H1 (cell line): Measurements from ENCODE around the gene RRP1B. TPM values are rescaled to one million over a fixed set of nuclear protein-coding genes. Genes with fewer than 3 reads are reported as not detected.
"Not testable (repeated sequence)": the region's sequence is repeated elsewhere in the genome, so short reads cannot be mapped to it uniquely, and the experiment has no call there.

Experiments
- CTCF ChIA-PET: fragments of 300-600 bp; sonication (Branson Sonifier 250); formaldehyde crosslinking; loops from one replicate; lab custom pipeline; 2021; ENCODE audit not compliant: partially characterized antibody; lab: Charles Lee
- POLR2A ChIA-PET: fragments of 300-600 bp; sonication (Branson Sonifier 250); formaldehyde crosslinking; loops from one replicate; lab custom pipeline; 2021; ENCODE audit warnings: inconsistent platforms; ENCODE audit not compliant: partially characterized antibody; lab: Charles Lee
- DNase-seq, 2 experiments: peaks; one replicate each; pipeline versions ENCODE4 v3.0.0 to v3.0.0-alpha.2; 2010 to 2022; ENCODE audit warnings: low spot score in 2 of 2, low read depth in 1 of 2, mixed read lengths in 1 of 2
- FAIRE-seq: peaks from 2 replicates; lab custom pipeline; 2011; peaks lifted over from hg19 to GRCh38; lab: Jason Lieb, UNC
- H2AFZ ChIP-seq: 2 replicates; pipeline ENCODE4 v1.8.1; 2012; ENCODE audit warnings: low read length, inconsistent platforms
- H2AK5ac ChIP-seq: 2 replicates; pipeline ENCODE4 v1.6.1; 2013; ENCODE audit warnings: low read depth, low read length
- H2BK120ac ChIP-seq: replicated peaks from 2 replicates; pipeline ENCODE3; 2013; ENCODE audit warnings: low read depth, low read length, inconsistent platforms
- H2BK12ac ChIP-seq: 2 replicates; pipeline ENCODE4 v1.6.1; 2013; ENCODE audit warnings: low read depth, low read length
- H2BK15ac ChIP-seq: 2 replicates; pipeline ENCODE4 v1.6.1; 2013; ENCODE audit warnings: low read length
- H2BK20ac ChIP-seq: 2 replicates; pipeline ENCODE4 v1.6.1; 2013; ENCODE audit warnings: low read length
- H2BK5ac ChIP-seq: 2 replicates; pipeline ENCODE4 v1.6.1; 2013; ENCODE audit warnings: low read depth, low read length
- H3K14ac ChIP-seq: 2 replicates; pipeline ENCODE4 v1.6.1; 2013; ENCODE audit warnings: inconsistent platforms; ENCODE audit not compliant: insufficient read length
- H3K18ac ChIP-seq: 2 replicates; pipeline ENCODE4 v1.6.1; 2013; ENCODE audit warnings: low read length; ENCODE audit errors: extremely low read depth
- H3K23ac ChIP-seq: 2 replicates; pipeline ENCODE4 v1.6.1; 2013; ENCODE audit warnings: inconsistent platforms; ENCODE audit not compliant: insufficient read length
- H3K23me2 ChIP-seq: 2 replicates; pipeline ENCODE4 v1.6.1; 2013; ENCODE audit warnings: low read depth, low read length
- H3K27ac ChIP-seq: 2 replicates; pipeline ENCODE4 v1.6.1; 2011; ENCODE audit warnings: low read depth, low read length, inconsistent platforms
- H3K27me3 ChIP-seq, 4 experiments: replicated peaks in 1 of 4; 1 replicate in 1 of 4; 2 replicates in 3 of 4; pipeline versions ENCODE4 v1.6.1 to v1.8.1; 2011 to 2013; ENCODE audit warnings: low read length in 3 of 4, mild to moderate bottlenecking in 3 of 4, inconsistent platforms in 2 of 4, mixed read lengths in 2 of 4, moderate library complexity in 1 of 4; ENCODE audit not compliant: control insufficient read depth in 3 of 4, insufficient read depth in 3 of 4; ENCODE audit errors: extremely low read depth in 1 of 4
- H3K36me3 ChIP-seq, 4 experiments: 2 replicates each; pipeline versions ENCODE4 v1.6.1 to v1.8.1; 2011 to 2013; ENCODE audit warnings: mild to moderate bottlenecking in 4 of 4, low read length in 3 of 4, moderate library complexity in 2 of 4, control low read depth in 1 of 4, inconsistent platforms in 1 of 4; ENCODE audit not compliant: insufficient read depth in 4 of 4, control insufficient read depth in 2 of 4
- H3K4ac ChIP-seq: replicated peaks from 2 replicates; pipeline ENCODE3; 2013; ENCODE audit warnings: low read length, low read depth, mixed read lengths, inconsistent platforms; ENCODE audit not compliant: insufficient read length
- H3K4me1 ChIP-seq, 4 experiments: replicated peaks in 1 of 4; 1 replicate in 1 of 4; 2 replicates in 3 of 4; pipeline versions ENCODE4 v1.6.1 to v1.8.1; 2011 to 2013; ENCODE audit warnings: low read length in 3 of 4, inconsistent platforms in 2 of 4, mixed read lengths in 1 of 4; ENCODE audit not compliant: insufficient read depth in 4 of 4, control insufficient read depth in 3 of 4
- H3K4me2 ChIP-seq, 2 experiments: 2 replicates each; pipeline versions ENCODE4 v1.6.1 to v1.8.1; 2011 to 2013; ENCODE audit warnings: low read depth in 2 of 2, low read length in 2 of 2, control low read depth in 1 of 2, inconsistent platforms in 1 of 2, mild to moderate bottlenecking in 1 of 2; ENCODE audit not compliant: insufficient read depth in 1 of 2
- H3K4me3 ChIP-seq, 4 experiments: fragments of 200-600, 300-600 bp in 1 of 4; sonication (generic), shearing (Covaris generic), sonication (Bioruptor Twin) in 1 of 4; 2 replicates each; pipeline versions ENCODE4 v1.5.1 to v1.8.1; 2011 to 2016; ENCODE audit warnings: low read length in 4 of 4, low read depth in 3 of 4, control low read depth in 2 of 4, inconsistent platforms in 2 of 4, mild to moderate bottlenecking in 2 of 4, mixed read lengths in 1 of 4, moderate library complexity in 1 of 4; ENCODE audit not compliant: insufficient read depth in 2 of 4; ENCODE audit errors: extremely low read depth in 1 of 4
- H3K56ac ChIP-seq: replicated peaks from 2 replicates; pipeline ENCODE3; 2013; ENCODE audit warnings: low read depth, mild to moderate bottlenecking, mixed read lengths, low read length, inconsistent platforms; ENCODE audit not compliant: insufficient read length
- H3K79me1 ChIP-seq: 2 replicates; pipeline ENCODE4 v1.6.1; 2013; ENCODE audit warnings: low read depth, low read length, control low read depth
- H3K79me2 ChIP-seq, 2 experiments: 2 replicates each; pipeline versions ENCODE4 v1.6.1 to v1.8.1; 2012 to 2013; ENCODE audit warnings: low read length in 2 of 2, mild to moderate bottlenecking in 2 of 2, inconsistent platforms in 1 of 2; ENCODE audit not compliant: insufficient read depth in 2 of 2, control insufficient read depth in 1 of 2
- H3K9ac ChIP-seq, 4 experiments: replicated peaks in 1 of 4; 1 replicate in 1 of 4; 2 replicates in 3 of 4; pipeline versions ENCODE4 v1.6.1 to v1.8.1; 2011 to 2013; ENCODE audit warnings: low read depth in 3 of 4, low read length in 3 of 4, control low read depth in 2 of 4, mild to moderate bottlenecking in 2 of 4, moderate library complexity in 2 of 4, inconsistent platforms in 1 of 4; ENCODE audit errors: extremely low read depth in 1 of 4
- H3K9me3 ChIP-seq, 2 experiments: 2 replicates each; pipeline versions ENCODE4 v1.6.1 to v1.8.1; 2012 to 2013; ENCODE audit warnings: mild to moderate bottlenecking in 2 of 2, moderate library complexity in 2 of 2, control low read depth in 1 of 2, inconsistent platforms in 1 of 2, low read depth in 1 of 2, low read length in 1 of 2, mixed read lengths in 1 of 2; ENCODE audit not compliant: insufficient read depth in 2 of 2
- H4K20me1 ChIP-seq, 2 experiments: replicated peaks in 1 of 2; 2 replicates each; pipeline versions ENCODE3 to v1.8.1; 2011 to 2013; ENCODE audit warnings: inconsistent platforms in 2 of 2, low read length in 2 of 2, mild to moderate bottlenecking in 1 of 2; ENCODE audit not compliant: insufficient read depth in 2 of 2, control insufficient read depth in 1 of 2
- H4K5ac ChIP-seq: 2 replicates; pipeline ENCODE4 v1.6.1; 2013; ENCODE audit warnings: low read length, low read depth, mixed read lengths, inconsistent platforms; ENCODE audit not compliant: insufficient read length
- H4K8ac ChIP-seq: 2 replicates; pipeline ENCODE4 v1.8.0; 2013; ENCODE audit warnings: mild to moderate bottlenecking, moderate library complexity, low read length, inconsistent platforms; ENCODE audit not compliant: insufficient read depth; ENCODE audit errors: extremely low read depth
- H4K91ac ChIP-seq: replicated peaks from 2 replicates; pipeline ENCODE3; 2013; ENCODE audit warnings: low read length, mixed read lengths, inconsistent platforms; ENCODE audit not compliant: insufficient read length
- WGBS, 2 experiments: shearing (Covaris generic) in 1 of 2; methylation state at CpG; one replicate each; pipeline versions ENCODE4 v1.1.6 to v1.1.7; 2013 to 2015; ENCODE audit warnings: low lambda C conversion rate in 2 of 2, mixed read lengths in 2 of 2, inconsistent platforms in 1 of 2, low coverage in 1 of 2, missing lambda C conversion rate in 1 of 2; ENCODE audit not compliant: insufficient replicate concordance in 2 of 2, insufficient coverage in 1 of 2, insufficient read length in 1 of 2; ENCODE audit errors: extremely low coverage in 1 of 2, missing lambda C conversion rate in 1 of 2; 5-methylcytosine and 5-hydroxymethylcytosine counted together
- polyA plus RNA-seq, 7 experiments: library from polyadenylated mRNA; depleted of rRNA in 3 of 7; stranded (reverse) in 5 of 7; unstranded in 2 of 7; fragments of >200 nt in 5 of 7; fragments of 200-250 nt in 2 of 7; gene quantifications; 1 replicate in 5 of 7; 2 replicates in 1 of 7; 4 replicates in 1 of 7; pipeline versions ENCODE4 v1.2.1 to v1.2.3, GENCODE V29; 2011 to 2013; ENCODE audit warnings: missing spikeins in 2 of 7, mixed read lengths in 2 of 7
- total RNA-seq: library from RNA; stranded (reverse); fragmentation: NEBNext Ultra II Directional; extraction: Animal tissue kit (Norgen Biotek cat#: 25700); gene quantifications from 2 replicates; pipeline ENCODE4 v1.2.1, GENCODE V29; 2021

Gene RRP1B
- total and polyA plus RNA-seq, 2 of the 8 experiments (the other 6 are each of a cell fraction or from before 2014, with no cell fraction given), result 25.8 to 97.3 TPM

DNA sequence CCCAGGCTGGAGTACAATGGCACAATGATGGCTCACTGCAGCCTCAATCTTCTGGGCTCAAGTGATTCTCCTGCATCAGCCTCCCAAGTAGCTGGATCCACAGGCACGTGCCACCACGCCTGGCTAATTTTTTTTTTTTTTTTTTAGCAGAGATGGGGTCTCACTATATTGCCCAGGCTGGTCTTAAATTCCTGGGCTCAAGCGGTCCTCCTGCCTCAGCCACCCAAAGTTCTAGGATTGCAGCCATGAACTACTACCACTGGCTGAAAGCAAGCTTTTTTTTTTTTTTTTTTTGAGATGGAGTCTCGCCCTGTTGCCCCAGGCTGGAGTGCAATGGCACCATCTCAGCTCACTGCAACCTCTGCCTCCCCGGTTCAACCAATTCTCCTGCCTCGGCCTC is 53.8 kb downstream of the RRP1B start:
- FAIRE-seq, H3K23ac ChIP-seq, H3K23me2 ChIP-seq, H4K20me1 ChIP-seq, H3K79me1 ChIP-seq, H3K4me3 ChIP-seq, H2AFZ ChIP-seq, H2BK120ac ChIP-seq, H3K27ac ChIP-seq, H3K9ac ChIP-seq, DNase-seq, H3K56ac ChIP-seq, H4K91ac ChIP-seq, H3K4me1 ChIP-seq, H3K18ac ChIP-seq, H3K9me3 ChIP-seq, H2BK5ac ChIP-seq, H3K27me3 ChIP-seq, H2AK5ac ChIP-seq, H3K36me3 ChIP-seq, H3K4me2 ChIP-seq, H2BK12ac ChIP-seq, H3K79me2 ChIP-seq, H4K5ac ChIP-seq, H2BK20ac ChIP-seq, H2BK15ac ChIP-seq, H3K4ac ChIP-seq, H3K14ac ChIP-seq, H4K8ac ChIP-seq: not testable (repeated sequence)
- POLR2A ChIA-PET, result interaction anchor here (1.2 kb wide), 1 partner anchor 10 kb away, joined by 6 read pairs; no protein-coding TSS in a partner anchor
- WGBS, 2 experiments, result 98% methylated on average over 4 of the region's 6 CpGs; no CpG with 5 or more reads in 1 of the 2 experiments
- CTCF ChIA-PET, result interaction anchor here (0.8 to 2.0 kb wide), 2 partner anchors 11 to 16 kb away, joined by 3 to 12 read pairs; no protein-coding TSS in a partner anchor
